ENCODE data around the gene TMEM39A.

The TMEM39A gene

DNA sequence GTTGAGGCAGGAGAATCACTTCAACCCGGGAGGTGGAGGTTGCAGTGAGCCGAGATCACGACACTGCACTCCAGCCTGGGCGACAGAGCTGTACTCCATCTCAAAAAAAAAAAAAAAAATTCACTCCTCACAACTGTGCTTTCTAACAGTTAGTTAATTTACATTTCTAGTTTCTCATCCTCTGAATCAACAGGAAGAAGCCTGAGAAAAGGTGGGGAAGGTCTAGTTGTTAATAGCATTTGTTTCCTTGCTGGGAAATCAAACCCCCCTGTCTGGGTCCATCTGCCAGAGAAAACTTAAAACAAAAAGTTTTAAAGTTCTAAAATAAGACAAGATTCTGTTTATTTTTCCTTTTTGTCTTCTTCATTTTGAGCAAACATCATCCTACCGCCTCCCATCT lies 62.3 kb downstream of the TMEM39A start:
- no peak for DNase-seq (ENCODE audit: low read depth)

DNA sequence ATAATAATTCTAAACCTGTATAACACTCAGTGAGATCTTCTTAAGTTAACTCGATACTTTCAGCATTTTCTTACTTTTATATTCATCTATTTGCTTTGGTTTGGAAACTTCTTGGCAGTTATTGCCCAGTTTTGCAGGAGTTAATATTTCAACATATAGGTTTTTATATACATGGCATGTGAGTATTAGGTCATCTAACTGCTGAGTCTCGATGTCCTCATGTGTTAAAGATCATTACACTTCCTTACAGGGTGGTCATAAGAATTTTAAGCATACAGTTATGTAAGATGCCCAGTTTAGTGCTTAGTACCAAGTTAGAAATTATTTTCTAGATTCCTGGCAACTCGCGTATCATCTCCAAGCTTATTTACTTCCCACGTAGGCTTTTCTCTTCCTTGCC lies 62.9 kb downstream of the TMEM39A start:
- DNase-seq (ENCODE audit: low read depth): no peak

- no peak for DNase-seq (ENCODE audit: low read depth)
Measured at GRCh38 chr3:119396870-119397269, 66.5 kb downstream of the TMEM39A start.

GRCh38 chr3:119395923-119396358 lies 67.5 kb downstream of the TMEM39A start:
- no peak for DNase-seq (ENCODE audit: low read depth)

- DNase-seq (ENCODE audit: low read depth): peak; percentile 18
Measured at GRCh38 chr3:119388577-119388976, 74.8 kb downstream of the TMEM39A start.

DNA sequence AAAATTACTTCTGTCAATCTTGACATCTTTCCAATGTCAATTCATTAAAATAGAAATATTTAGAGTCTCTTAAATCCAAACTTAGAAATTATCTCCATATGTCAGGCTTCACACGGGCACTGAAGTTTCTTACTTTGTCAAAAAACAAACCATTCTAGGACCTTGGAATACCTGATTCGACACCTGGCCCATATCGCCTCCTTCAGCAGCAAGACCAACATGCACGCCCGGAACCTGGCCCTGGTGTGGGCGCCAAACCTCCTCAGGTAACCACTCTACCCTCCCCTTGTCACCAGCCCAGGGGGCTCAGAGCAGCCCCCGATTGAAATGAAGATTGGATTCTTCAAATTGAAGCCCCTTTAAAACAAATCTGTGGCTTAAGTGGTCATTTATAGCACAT lies 81.3 kb downstream of the TMEM39A start:
- DNase-seq (ENCODE audit: low read depth): no peak

DNA sequence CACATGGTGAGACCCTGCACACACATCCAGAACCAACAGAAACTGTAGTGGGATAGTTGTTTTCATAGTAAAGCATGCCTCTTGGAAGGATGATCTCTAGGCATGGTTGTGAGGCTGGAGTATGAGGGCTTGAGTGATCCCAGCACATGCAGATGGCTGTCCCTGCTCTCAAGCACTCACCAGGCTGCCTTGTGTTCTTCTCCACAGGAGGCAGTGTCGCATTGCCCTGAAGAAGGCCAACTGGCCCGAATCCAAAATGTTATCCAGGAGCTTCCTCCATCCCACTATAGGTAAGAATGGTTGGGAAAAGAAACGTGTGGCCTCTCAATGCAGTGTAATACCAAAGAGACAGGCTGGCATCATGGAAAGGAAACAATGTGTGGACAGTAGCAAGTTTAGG lies 82.7 kb downstream of the TMEM39A start:
- DNase-seq (ENCODE audit: low read depth): peak; percentile 11
